SU-DHL-6 (cell line): ENCODE data around the gene TIFAB.

ENCODE experiments used
- H2AFZ ChIP-seq: fragments of 200-600 bp; sonication (generic); 2 replicates; pipeline ENCODE4 v1.6.1; 2014; ENCODE audit warnings: low read depth, mild to moderate bottlenecking, moderate library complexity, mixed read lengths, antibody characterized with exemption, low read length; ENCODE audit not compliant: severe bottlenecking
- H3F3A ChIP-seq: fragments of 200-600 bp; shearing (Covaris generic); 2 replicates; pipeline ENCODE4 v1.6.0; 2016; ENCODE audit warnings: antibody characterized with exemption, mild to moderate bottlenecking; ENCODE audit not compliant: insufficient read depth
- H3K27ac ChIP-seq: fragments of 200-600 bp; sonication (generic); 2 replicates; pipeline ENCODE4 v1.5.1; 2016; ENCODE audit warnings: low read depth, mild to moderate bottlenecking, low read length, moderate library complexity, mixed read lengths
- H3K27me3 ChIP-seq: fragments of 200-600 bp; sonication (generic), shearing (Covaris generic); 2 replicates; pipeline ENCODE4 v1.6.0; 2014; ENCODE audit warnings: mild to moderate bottlenecking, low read length
- H3K36me3 ChIP-seq: fragments of 200-600 bp; sonication (generic); 2 replicates; pipeline ENCODE4 v1.6.1; 2014; ENCODE audit warnings: mild to moderate bottlenecking, low read length, mixed read lengths
- H3K4me2 ChIP-seq: fragments of 300-600, 200-600 bp; shearing (Covaris generic), sonication (generic); 2 replicates; pipeline ENCODE4 v1.6.0; 2014; ENCODE audit warnings: low read length, low read depth, mild to moderate bottlenecking; ENCODE audit not compliant: poor library complexity, severe bottlenecking
- H3K4me3 ChIP-seq: fragments of 200-600 bp; sonication (generic); 2 replicates; pipeline ENCODE4 v1.5.1; 2014; ENCODE audit warnings: antibody characterized with exemption, low read length, mild to moderate bottlenecking, mixed read lengths; ENCODE audit not compliant: insufficient read depth, poor library complexity, severe bottlenecking
- H3K79me2 ChIP-seq: fragments of 200-600 bp; sonication (generic); 2 replicates; pipeline ENCODE4 v1.6.1; 2014; ENCODE audit warnings: mild to moderate bottlenecking, low read length, moderate library complexity; ENCODE audit not compliant: insufficient read depth
- H3K9ac ChIP-seq: fragments of 200-600 bp; sonication (generic); 2 replicates; pipeline ENCODE4 v1.7.0; 2014; ENCODE audit warnings: mild to moderate bottlenecking, low read length
- H3K9me2 ChIP-seq: fragments of 200-600 bp; sonication (generic); replicated peaks from 2 replicates; pipeline ENCODE4 v1.6.1; 2014; ENCODE audit warnings: low read length; ENCODE audit not compliant: insufficient read depth
- H3K9me3 ChIP-seq: fragments of 200-600 bp; sonication (generic); 2 replicates; pipeline ENCODE4 v1.6.1; 2014; ENCODE audit warnings: low read length, mixed read lengths; ENCODE audit not compliant: insufficient read depth
- H4K20me1 ChIP-seq: fragments of 200-600 bp; sonication (generic); 2 replicates; pipeline ENCODE4 v1.6.1; 2014; ENCODE audit warnings: low read depth, mild to moderate bottlenecking, antibody characterized with exemption, low read length, moderate library complexity, mixed read lengths
- EZH2phosphoT487 ChIP-seq: fragments of 200-600 bp; sonication (generic), shearing (Covaris generic); conservative IDR thresholded peaks from 2 replicates; pipeline ENCODE4 v1.6.1; 2018; ENCODE audit warnings: mild to moderate bottlenecking, antibody characterized with exemption, low read length, moderate library complexity, mixed read lengths
- TF ChIP-seq, protein P1 (sequence below): fragments of 200-600 bp; sonication (generic); IDR thresholded peaks from one replicate; pipeline ENCODE4 v1.5.1; 2017; ENCODE audit warnings: antibody characterized with exemption, mild to moderate bottlenecking, low read length, moderate library complexity; ENCODE audit not compliant: insufficient read depth, poor library complexity, severe bottlenecking

Gene TIFAB

GRCh38 chr5:135471726-135472125 lies 19.6 kb upstream of the TIFAB start:
- TF ChIP-seq EZH2phosphoT487, result no peak
- TF ChIP-seq, protein P1, sequence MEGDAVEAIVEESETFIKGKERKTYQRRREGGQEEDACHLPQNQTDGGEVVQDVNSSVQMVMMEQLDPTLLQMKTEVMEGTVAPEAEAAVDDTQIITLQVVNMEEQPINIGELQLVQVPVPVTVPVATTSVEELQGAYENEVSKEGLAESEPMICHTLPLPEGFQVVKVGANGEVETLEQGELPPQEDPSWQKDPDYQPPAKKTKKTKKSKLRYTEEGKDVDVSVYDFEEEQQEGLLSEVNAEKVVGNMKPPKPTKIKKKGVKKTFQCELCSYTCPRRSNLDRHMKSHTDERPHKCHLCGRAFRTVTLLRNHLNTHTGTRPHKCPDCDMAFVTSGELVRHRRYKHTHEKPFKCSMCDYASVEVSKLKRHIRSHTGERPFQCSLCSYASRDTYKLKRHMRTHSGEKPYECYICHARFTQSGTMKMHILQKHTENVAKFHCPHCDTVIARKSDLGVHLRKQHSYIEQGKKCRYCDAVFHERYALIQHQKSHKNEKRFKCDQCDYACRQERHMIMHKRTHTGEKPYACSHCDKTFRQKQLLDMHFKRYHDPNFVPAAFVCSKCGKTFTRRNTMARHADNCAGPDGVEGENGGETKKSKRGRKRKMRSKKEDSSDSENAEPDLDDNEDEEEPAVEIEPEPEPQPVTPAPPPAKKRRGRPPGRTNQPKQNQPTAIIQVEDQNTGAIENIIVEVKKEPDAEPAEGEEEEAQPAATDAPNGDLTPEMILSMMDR, result no peak
- Histone ChIP-seq H2AFZ (no peak overlapping the region), H3K27me3 (no peaks in the 10 kb centered on the region), H3K36me3 (no peaks in the 10 kb centered on the region), H4K20me1 (no peaks in the 10 kb centered on the region), H3K4me2 (no peak overlapping the region), H3K9me2 (no peaks in the 10 kb centered on the region), H3K9ac (no peak overlapping the region), H3K9me3 (no peaks in the 10 kb centered on the region), H3K27ac (no peak overlapping the region), H3F3A (no peaks in the 10 kb centered on the region), H3K4me3 (no peak overlapping the region), H3K79me2 (no peaks in the 10 kb centered on the region)

DNA sequence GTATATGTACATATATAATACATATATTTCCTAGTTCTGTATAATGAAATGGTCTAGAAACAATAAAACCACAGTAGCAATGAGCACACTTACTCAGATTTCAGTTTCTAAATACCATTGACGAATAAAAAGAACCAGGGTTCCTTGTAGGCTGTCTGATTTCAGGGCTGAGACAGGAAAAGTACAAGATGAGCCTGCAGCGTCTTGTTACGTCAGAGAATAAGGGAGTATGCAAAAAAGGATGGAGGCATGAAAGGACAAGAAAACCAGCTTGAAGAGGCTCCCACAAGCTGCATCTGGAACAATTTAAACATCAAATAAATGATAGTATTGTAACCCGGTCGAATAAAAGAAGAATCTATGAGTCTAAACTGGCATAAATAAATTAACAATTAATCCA lies 17.8 kb upstream of the TIFAB start:
- Histone ChIP-seq H3K36me3 (no peaks in the 10 kb centered on the region), H3K27ac (no peak overlapping the region), H3K9ac (no peak overlapping the region), H3K79me2 (no peaks in the 10 kb centered on the region), H3K9me3 (no peaks in the 10 kb centered on the region), H3K9me2 (no peaks in the 10 kb centered on the region), H3K27me3 (no peaks in the 10 kb centered on the region), H3K4me3 (no peak overlapping the region), H2AFZ (no peak overlapping the region), H4K20me1 (no peaks in the 10 kb centered on the region), H3F3A (no peaks in the 10 kb centered on the region), H3K4me2 (no peak overlapping the region)
- no peak for TF ChIP-seq EZH2phosphoT487
- TF ChIP-seq, protein P1, result no peak

DNA sequence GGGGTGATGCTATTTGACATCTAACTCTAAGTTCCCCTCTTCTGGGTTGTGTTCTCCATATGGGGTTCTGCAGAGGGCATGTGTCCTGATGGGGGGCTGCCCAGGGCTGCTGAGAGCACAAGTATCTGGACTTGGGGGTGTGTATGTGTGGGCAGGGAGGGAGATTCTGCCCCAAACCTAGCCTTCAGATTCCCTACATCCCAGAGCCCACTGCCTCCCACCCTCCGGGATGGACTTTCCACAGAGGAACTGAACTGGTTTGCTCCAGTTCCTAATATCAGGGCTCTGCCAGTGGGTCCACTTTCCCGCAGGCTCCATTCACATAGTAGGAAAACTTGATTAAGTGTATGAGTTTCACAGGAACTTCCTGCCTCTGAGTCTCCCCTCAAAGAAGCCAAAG lies 16.4 kb upstream of the TIFAB start:
- no peaks in the 10 kb centered on the region for H3K79me2 ChIP-seq
- no peak overlapping the region for H3K4me2 ChIP-seq
- H3K27me3 ChIP-seq, result no peaks in the 10 kb centered on the region
- no peak overlapping the region for H3K9ac ChIP-seq
- H3K36me3 ChIP-seq, result no peaks in the 10 kb centered on the region
- TF ChIP-seq, protein P1, result no peak
- TF ChIP-seq EZH2phosphoT487, result no peak
- H3F3A ChIP-seq, result no peaks in the 10 kb centered on the region
- no peak overlapping the region for H3K4me3 ChIP-seq
- no peaks in the 10 kb centered on the region for H3K9me2 ChIP-seq
- H2AFZ ChIP-seq, result no peak overlapping the region
- no peak overlapping the region for H3K27ac ChIP-seq
- H3K9me3 ChIP-seq, result no peaks in the 10 kb centered on the region
- no peaks in the 10 kb centered on the region for H4K20me1 ChIP-seq
